ENCODE results near the gene MT1HL1. TPM values are rescaled to one million over a fixed set of nuclear protein-coding genes. Genes with fewer than 3 reads are reported as not detected.
"Not testable (repeated sequence)": the region's sequence is repeated elsewhere in the genome, so short reads cannot be mapped to it uniquely, and the experiment has no call there.

The MT1HL1 gene
- total and polyA plus RNA-seq, 2 experiments from 2014 or later: not detected

DNA sequence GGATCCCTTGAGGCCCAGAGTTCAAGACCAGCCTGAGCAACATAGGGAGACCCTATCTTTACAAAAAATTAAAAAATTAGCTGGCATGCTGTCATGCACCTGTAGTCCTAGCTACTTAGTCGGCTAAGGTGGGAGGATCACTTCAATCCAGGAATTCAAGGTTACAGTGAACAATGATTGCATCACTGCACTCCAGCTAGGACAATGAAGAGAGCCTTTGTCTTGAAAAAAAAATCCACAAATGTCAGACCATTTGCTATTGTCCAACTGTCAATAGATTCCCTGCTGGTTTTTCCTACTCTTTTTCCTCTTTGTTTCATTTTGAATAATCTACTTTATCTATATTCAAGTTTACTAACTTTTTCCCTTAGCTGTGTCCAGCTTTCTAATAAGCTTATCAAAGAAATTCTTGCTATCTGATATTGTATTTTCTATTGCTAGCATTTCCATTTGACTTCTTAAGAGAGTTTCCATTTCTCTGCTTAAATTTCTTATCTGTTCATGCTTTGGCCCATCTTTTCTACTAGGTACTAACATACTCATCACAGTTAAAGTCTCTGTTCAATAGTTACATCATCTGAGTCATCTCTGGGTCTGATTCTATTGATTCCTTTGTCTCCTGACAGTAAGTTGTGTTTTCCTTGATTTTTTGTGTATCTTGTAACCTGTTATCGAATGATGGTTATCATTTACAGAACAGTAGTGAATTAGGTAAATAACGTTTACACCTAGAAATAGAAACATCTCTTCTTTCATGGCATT, 14.8 kb downstream of the MT1HL1 start:
- H3K36me3 ChIP-seq: no peaks in the 10 kb centered on the region
- H3K4me3 ChIP-seq: no peak overlapping the region
- H3K27me3 ChIP-seq: no peaks in the 10 kb centered on the region
- TF ChIP-seq, protein P1, sequence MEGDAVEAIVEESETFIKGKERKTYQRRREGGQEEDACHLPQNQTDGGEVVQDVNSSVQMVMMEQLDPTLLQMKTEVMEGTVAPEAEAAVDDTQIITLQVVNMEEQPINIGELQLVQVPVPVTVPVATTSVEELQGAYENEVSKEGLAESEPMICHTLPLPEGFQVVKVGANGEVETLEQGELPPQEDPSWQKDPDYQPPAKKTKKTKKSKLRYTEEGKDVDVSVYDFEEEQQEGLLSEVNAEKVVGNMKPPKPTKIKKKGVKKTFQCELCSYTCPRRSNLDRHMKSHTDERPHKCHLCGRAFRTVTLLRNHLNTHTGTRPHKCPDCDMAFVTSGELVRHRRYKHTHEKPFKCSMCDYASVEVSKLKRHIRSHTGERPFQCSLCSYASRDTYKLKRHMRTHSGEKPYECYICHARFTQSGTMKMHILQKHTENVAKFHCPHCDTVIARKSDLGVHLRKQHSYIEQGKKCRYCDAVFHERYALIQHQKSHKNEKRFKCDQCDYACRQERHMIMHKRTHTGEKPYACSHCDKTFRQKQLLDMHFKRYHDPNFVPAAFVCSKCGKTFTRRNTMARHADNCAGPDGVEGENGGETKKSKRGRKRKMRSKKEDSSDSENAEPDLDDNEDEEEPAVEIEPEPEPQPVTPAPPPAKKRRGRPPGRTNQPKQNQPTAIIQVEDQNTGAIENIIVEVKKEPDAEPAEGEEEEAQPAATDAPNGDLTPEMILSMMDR (IDR thresholded peaks at IDR 0.05; ENCODE audit: low read depth, low read length): no peak
- no peak overlapping the region for H3K27ac ChIP-seq
- H3K9me3 ChIP-seq (ENCODE audit: low read depth): no peaks in the 10 kb centered on the region
- peaks cover under 1% of the 10 kb centered on the region for H3K4me1 ChIP-seq (ENCODE audit: low read depth)
- no peak for DNase-seq (ENCODE audit: low read depth in 1 of 2, low spot score in 1 of 2)

DNA sequence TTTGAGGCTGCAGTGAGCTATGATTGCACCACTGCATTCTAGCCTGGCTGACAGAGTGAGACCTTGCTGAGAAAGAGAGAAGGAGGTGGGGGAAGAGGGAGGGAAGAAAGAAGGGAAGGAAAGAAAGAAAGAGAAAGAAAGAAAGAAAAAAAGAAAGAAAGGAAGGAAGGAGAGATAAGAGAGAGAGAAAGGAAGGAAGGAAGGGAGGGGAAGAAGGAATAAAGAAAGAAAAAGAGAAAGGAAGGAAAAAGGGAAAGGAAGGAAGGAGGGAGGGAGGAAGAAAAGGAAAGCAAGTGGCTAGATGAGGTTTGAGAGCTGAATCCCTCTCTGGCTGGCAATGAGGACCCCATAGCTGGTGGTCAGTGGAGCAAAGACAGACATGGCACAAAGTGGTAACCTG, 20.4 kb downstream of the MT1HL1 start:
- TF ChIP-seq, protein P1 (IDR thresholded peaks at IDR 0.05; ENCODE audit: low read depth, low read length): no peak

DNA sequence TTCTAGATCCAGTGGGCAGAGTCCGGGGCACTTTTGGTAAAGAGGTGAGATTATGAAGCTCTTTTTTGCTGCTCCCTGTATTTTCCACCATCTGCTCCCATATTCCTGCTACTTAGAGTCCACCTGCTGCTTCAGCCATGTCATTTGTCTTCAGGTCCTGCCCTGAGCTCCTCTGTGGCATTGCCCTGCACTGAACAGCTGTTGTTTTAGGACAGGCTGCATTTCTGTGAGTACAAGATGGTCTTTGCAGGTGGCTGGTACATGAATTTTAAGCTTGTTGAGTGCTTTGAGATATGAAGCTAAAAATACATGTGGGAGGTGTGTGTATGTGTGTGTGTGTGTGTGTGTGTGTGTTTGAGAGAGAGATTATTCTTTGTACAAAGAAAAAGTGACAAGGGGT, 21.9 kb downstream of the MT1HL1 start:
- TF ChIP-seq, protein P1 (IDR thresholded peaks at IDR 0.05; ENCODE audit: low read depth, low read length): no peak
- Histone ChIP-seq H3K36me3 (no peaks in the 10 kb centered on the region), H3K27me3 (no peaks in the 10 kb centered on the region), H3K4me1 (ENCODE audit: low read depth) (peaks cover 33% of the 10 kb centered on the region), H3K4me3 (no peak overlapping the region), H3K9me3 (ENCODE audit: low read depth) (no peaks in the 10 kb centered on the region), H3K27ac (peak overlapping the region; percentile 93)
- peak in 1 of 2 donors; percentile 71 for DNase-seq (ENCODE audit: low read depth in 1 of 2, low spot score in 1 of 2)

More for the DNA sequence above, 20.4 kb downstream of the MT1HL1 start:
- peaks cover 31% of the 10 kb centered on the region for H3K4me1 ChIP-seq (ENCODE audit: low read depth)
- no peak overlapping the region for H3K27ac ChIP-seq
- H3K4me3 ChIP-seq: no peak overlapping the region
- no peak for DNase-seq (ENCODE audit: low read depth in 1 of 2, low spot score in 1 of 2)
- H3K9me3 ChIP-seq (ENCODE audit: low read depth): no peaks in the 10 kb centered on the region
- no peaks in the 10 kb centered on the region for H3K27me3 ChIP-seq
- no peaks in the 10 kb centered on the region for H3K36me3 ChIP-seq

DNA sequence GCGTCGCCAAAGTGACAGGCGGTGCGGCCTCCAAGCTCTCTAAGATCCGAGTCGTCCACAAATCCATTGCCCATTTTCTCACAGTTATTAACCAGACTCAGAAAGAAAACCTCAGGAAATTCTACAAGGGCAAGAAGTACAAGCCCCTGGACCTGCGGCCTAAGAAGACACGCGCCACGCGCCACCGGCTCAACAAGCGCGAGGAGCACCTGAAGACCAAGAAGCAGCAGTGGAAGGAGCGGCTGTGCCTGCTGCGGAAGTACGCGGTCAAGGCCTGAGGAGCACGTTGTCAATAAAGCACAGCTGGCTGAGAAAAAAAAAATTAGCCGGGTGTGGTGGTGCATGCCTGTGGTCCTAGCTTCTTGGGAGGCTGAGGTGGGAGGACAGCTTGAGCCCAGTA, 22.8 kb downstream of the MT1HL1 start:
- not testable (repeated sequence) for H3K4me3 ChIP-seq; H3K27me3 ChIP-seq; H3K9me3 ChIP-seq (ENCODE audit: low read depth); H3K36me3 ChIP-seq; DNase-seq (ENCODE audit: low read depth in 1 of 2, low spot score in 1 of 2)
- Histone ChIP-seq H3K4me1 (ENCODE audit: low read depth) (peaks cover 33% of the 10 kb centered on the region), H3K27ac (peak overlapping the region; percentile 93)

DNA sequence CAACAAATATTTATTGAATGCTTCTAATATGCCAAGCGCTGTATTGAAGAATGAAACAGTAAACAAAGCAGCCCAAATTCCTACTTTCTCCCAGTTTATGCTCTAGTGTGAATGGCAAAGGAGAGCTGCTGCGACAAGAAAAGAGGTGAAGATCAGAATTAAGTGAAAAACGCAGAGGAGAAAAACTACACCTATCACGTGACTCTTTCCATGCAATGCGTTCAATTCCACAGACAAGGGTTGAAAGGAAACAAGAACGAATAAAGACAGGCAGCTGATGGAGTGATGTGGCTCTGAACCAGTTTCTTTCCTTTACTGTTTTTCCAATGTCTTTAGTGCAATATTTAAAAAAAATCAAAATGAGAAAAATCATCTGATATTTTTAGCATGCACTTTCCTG, 23.6 kb downstream of the MT1HL1 start:
- H3K36me3 ChIP-seq: no peaks in the 10 kb centered on the region
- H3K27ac ChIP-seq: no peak overlapping the region
- TF ChIP-seq, protein P1 (IDR thresholded peaks at IDR 0.05; ENCODE audit: low read depth, low read length): no peak
- no peak overlapping the region for H3K4me3 ChIP-seq
- H3K9me3 ChIP-seq (ENCODE audit: low read depth): no peaks in the 10 kb centered on the region
- peaks cover 36% of the 10 kb centered on the region for H3K4me1 ChIP-seq (ENCODE audit: low read depth)
- DNase-seq (ENCODE audit: low read depth in 1 of 2, low spot score in 1 of 2): no peak
- H3K27me3 ChIP-seq: no peaks in the 10 kb centered on the region

DNA sequence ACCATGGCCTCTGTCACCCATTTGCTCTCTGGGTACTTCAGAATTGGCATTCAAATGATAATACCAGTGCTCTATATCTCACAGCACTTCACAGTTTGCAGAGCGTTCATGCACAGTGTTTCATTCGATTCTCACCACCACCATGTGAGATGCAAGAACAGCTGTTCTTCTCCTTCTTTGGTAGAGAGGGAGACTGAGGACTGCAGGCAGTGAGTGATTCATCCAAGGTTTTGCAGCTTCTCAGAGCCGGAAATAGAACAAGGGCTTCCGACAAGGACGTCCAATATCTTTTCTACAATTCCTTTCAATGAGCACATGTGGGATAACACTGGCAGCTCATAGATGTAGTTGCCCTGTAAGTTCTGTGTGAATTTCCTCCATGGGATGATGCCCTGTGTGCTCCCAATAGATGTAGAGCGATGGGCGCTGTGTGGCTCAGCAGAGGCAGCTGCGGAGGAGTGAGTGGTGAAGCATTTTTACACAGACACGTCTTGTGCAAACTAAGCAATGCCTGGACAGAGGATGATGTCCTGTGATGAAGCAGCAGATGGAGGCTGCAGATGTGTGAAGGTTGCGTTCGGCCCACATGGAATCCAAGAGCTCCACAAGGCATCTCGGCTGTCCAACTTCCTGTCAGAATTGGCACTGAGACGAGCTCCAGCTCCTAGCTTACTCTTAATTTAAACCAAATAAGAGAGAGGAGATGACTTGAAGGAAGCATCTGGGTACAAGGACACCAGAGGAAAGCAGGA, 24.9 kb downstream of the MT1HL1 start:
- H3K9me3 ChIP-seq (ENCODE audit: low read depth): no peaks in the 10 kb centered on the region
- DNase-seq (ENCODE audit: low read depth in 1 of 2, low spot score in 1 of 2): no peak

More for the DNA sequence above, 24.9 kb downstream of the MT1HL1 start:
- Histone ChIP-seq H3K36me3 (no peaks in the 10 kb centered on the region), H3K27ac (no peak overlapping the region), H3K4me1 (ENCODE audit: low read depth) (peaks cover 42% of the 10 kb centered on the region), H3K4me3 (no peak overlapping the region), H3K27me3 (no peaks in the 10 kb centered on the region)
- TF ChIP-seq, protein P1 (IDR thresholded peaks at IDR 0.05; ENCODE audit: low read depth, low read length): no peak
